Fibroblast of gingiva (primary cell): ENCODE measurements around the gene SF3B1.
"Not testable (repeated sequence)": the region's sequence is repeated elsewhere in the genome, so short reads cannot be mapped to it uniquely, and the experiment has no call there.

ENCODE experiments used
- DNase-seq: peaks from one replicate; pipeline ENCODE4 v3.0.0-alpha.2; 2011; ENCODE audit warnings: low read depth

SF3B1 gene, protein sequence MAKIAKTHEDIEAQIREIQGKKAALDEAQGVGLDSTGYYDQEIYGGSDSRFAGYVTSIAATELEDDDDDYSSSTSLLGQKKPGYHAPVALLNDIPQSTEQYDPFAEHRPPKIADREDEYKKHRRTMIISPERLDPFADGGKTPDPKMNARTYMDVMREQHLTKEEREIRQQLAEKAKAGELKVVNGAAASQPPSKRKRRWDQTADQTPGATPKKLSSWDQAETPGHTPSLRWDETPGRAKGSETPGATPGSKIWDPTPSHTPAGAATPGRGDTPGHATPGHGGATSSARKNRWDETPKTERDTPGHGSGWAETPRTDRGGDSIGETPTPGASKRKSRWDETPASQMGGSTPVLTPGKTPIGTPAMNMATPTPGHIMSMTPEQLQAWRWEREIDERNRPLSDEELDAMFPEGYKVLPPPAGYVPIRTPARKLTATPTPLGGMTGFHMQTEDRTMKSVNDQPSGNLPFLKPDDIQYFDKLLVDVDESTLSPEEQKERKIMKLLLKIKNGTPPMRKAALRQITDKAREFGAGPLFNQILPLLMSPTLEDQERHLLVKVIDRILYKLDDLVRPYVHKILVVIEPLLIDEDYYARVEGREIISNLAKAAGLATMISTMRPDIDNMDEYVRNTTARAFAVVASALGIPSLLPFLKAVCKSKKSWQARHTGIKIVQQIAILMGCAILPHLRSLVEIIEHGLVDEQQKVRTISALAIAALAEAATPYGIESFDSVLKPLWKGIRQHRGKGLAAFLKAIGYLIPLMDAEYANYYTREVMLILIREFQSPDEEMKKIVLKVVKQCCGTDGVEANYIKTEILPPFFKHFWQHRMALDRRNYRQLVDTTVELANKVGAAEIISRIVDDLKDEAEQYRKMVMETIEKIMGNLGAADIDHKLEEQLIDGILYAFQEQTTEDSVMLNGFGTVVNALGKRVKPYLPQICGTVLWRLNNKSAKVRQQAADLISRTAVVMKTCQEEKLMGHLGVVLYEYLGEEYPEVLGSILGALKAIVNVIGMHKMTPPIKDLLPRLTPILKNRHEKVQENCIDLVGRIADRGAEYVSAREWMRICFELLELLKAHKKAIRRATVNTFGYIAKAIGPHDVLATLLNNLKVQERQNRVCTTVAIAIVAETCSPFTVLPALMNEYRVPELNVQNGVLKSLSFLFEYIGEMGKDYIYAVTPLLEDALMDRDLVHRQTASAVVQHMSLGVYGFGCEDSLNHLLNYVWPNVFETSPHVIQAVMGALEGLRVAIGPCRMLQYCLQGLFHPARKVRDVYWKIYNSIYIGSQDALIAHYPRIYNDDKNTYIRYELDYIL

DNA sequence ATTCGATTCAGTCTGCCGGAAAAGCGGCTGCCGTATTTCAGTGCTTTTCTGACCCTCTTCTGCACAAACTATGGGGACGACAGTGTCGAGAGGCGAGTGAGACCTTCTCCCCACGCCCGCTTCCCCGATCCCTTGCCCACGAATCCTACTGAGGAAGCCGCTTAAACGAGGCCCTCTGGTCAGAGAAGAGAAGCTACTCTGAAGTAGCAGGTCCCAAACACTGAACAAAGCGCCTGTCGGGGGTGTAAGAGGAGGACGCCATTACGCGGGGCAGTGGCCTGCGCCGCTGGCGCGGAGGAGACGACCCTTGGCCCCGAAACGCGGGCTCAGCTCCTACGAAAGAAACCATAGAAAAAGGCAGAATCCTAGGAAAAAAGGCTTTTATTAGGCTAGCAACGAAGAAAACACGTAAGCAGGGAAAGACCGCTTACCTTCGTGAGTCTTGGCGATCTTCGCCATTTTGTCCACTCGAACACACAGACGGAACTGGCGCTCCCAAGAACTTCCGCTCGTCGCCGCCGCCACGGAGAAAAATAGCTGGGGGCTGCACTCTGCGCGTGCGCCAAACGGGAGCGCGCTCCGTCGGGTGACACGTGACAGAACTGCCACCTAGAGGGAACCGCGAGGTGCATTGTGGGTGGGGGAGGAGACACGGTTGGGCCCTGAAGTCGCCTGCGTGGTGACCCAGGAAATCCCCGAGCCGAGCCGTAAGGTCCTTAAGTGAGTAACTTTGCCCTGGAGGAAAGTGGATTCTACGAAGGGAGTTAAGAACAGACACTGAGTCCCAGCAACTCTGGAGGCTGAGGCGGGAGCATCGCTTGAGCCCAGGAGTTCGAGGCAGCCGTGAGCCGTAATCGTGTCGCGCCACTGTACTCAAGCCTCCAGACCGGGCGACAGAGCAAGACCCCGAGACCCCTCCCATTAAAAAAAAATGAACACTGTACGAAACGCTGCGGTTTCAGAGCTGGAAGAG is at the start of gene SF3B1:
Gene SF3B1 (minus strand): TSS at position 488 of the 973 bp plus-strand sequence. CDS start 29 bp downstream, at position 459.
- peak; percentile 98 for DNase-seq

DNA sequence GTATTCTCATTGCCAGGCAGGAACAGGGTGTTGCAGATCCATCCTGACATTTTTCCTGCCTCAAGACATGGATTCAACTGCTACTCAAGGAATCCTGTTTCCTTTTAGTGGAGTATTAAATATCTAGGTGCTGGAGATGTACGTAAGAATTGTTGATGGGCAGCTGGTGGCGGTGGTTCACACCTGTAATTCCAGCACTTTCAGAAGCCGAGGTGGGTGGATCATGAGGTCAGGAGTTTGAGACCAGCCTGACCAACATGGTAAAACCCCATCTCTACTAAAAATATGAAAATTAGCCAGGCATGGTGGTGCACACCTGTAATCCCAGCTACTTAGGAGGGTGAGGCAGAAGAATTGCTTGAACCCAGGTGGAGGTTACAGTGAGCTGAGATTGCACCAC is 49.4 kb upstream of the SF3B1 start:
- DNase-seq = not testable (repeated sequence)

DNA sequence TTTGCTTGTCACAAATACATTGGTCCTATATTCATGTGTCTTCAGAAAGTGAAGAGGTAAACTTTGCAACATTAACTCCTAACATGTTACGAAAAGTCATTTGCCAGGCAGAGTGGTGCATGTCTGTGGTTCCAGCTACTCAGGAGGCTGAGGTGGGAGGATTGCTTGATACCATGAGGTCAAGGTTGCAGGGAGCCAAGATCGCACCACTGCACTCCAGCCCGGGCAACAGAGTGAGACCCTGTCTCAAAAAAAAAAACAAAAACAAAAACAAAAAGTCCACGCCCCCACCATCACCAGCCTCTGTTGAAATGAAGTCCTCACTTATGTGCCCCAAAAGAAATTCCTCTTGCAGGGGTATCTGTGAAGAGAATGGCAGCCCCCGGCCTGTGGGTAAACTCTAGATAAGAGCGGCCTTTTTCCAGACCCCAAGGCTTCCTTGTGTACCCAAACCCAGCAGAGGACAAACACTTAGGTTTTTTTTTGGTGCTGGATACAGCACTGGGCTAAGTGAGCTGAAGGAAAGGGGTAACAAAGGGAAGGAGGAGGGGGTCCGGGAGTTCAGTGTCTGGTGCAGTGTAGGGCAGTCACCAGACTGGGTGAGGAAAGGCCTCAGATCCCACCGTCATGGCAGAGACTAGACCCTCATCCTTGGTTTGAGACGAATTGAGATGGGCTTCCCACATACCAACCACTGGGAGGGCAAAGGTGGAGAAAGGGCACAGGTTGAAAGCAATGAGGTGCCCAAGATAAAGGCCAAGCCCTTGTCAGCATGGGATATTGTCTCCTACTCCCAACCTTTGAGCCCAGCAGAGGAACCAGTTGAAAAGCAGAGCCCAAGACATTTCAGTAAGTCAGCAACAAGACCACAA is 45.6 kb upstream of the SF3B1 start:
- DNase-seq = no peak

DNA sequence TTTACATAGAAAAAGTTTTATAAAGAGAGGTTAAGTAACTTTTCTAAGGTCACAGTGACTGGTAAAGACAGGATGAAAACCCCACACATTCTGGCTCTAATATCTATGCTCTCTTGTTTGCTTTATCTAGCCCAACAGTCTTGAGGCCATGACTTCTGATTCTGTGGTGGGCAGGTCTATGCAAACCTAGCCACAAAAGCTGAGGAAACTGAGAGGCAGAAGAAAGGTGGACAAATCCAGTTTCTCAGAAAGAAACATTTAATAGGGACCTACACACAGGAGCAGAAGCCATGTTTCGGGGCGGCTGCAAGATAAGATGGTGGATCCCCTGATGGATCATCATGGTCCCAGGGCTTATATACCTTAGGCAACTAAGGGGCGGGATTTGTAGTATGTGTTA is 43.0 kb upstream of the SF3B1 start:
- DNase-seq = no peak

DNA sequence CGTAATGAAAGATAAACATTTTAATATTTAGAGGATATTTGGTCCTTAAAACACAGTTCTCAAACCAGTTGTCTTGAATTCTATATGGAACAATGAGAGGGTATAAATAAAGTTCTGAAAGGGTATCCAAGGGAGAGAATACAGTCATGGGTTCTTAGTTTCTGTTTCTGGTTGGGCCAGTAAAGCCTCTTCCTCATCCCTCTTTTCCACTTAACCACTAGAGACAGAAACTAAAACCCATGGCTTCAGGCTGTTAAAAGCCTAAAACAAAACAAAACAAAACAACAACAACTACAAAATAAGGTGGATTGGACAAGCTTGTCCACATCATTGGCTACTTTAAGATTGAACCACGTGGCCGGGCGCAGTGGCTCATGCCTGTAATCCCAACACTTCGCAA is 37.3 kb upstream of the SF3B1 start:
- DNase-seq = no peak

DNA sequence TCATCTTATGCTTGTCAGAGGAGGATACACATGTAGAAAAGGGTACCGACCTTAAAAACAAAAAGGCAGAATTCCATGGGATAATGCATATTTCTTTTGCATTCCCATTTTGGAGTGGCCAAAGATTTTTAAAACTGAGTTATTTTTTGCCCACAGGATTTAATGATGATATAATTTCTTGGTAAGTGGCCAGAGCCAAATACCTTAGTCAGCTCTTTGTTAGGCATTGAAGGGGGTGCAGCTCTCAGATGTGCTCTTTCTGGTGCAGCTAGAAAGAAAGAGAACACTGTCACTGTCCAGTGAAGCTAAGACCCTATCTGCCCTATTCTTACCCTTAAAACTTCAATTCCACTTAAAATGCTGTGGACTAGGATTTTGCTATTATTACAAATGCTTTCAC is 29.3 kb upstream of the SF3B1 start:
- DNase-seq = no peak

DNA sequence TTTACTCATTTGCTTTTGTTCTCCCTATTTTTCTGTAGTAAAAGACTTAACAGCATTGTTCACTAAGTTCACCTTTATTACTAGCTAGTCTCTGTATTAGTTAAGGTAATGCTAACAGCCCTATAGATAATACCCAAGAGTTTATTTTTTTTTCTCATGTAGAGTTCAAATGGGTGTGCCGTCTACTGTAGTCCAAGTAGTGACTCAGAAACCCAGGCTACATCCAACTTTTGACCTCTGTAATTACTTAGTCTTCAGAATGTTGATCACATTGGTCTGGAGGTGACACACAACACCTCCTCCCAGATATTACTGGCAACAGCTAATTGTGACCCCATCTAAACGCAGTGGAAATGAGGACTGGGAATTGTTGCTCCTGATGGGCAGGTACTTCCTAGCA is 26.2 kb upstream of the SF3B1 start:
- no peak for DNase-seq

DNA sequence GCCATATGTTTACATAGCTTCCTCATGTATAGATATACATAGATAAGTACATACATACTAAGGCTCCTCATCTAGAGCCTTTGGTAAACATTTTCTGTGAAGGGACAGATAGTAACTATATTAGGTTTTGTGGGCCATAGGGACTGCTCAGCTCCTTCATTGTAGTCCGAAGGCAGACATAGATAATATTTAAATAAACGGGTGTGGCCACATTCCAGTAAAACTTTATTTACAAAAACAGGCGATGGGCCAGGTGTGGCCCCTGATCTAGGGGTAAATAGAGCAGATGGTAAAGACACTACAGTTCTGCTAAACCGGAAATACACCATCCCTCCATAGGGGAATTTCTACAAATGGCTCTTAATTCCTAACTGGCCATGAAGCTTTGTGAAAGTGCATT is 25.8 kb upstream of the SF3B1 start:
- DNase-seq = no peak

DNA sequence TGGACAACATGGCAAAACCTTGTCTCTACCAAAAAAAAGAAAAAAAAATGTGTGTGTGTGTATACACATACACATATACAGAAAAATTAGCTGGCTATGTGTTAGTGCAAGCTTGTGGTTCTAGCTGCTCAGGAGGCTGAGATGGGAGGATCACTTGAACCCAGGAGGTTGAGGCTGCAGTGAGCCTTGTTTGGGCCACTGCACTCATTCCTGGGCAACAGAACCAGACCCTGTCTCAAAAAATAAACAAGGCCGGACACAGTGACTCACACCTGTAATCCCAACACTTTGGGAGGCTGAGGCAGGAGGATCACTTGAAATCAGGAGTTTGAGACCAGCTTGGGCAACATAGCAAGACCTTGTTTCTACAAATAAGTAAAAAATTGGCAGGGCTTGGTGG is 20.6 kb upstream of the SF3B1 start:
- DNase-seq = no peak

DNA sequence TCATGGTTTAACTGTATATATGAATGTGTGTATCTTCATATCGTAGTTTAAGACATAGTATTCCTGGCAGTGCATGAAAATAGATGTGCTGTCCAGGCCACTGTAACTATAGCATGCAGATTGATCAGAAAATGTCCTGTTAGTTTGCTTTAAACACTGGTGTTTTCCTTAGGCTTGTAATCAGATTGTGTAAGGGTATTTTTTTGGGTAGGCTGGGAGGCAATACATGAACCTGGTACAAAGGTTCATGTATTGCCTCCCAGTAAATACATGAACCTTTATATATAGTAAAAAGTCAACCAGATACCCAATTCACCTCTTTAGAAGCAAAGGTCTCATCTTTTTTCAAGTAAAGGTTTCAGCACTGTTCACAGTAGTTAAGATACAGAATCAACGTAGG is 20.1 kb upstream of the SF3B1 start:
- DNase-seq = no peak

DNA sequence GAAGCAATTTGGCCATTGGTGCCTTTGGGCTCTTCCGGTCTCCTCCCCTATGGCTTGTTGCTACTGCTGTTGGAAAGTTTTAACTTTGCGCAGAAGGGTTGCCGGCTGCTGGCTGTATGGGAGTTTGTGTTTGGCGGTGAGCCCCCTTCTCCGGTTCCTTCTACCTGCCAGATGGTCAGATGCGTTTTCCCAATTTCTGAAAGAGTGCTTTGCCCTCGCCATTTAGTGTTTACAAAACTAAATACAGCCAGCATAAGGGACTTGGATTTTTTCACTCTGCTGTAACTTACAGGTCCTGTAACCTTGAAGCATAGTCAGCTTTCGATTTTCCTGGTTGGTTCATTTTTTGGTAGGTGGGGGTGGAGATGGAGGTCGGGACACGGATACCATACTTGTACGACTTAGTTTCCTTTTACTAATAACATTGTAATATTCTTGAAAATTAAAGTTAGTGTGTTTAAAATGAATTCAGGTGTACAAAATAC is 19.1 kb upstream of the SF3B1 start:
- DNase-seq = peak; percentile 95

DNA sequence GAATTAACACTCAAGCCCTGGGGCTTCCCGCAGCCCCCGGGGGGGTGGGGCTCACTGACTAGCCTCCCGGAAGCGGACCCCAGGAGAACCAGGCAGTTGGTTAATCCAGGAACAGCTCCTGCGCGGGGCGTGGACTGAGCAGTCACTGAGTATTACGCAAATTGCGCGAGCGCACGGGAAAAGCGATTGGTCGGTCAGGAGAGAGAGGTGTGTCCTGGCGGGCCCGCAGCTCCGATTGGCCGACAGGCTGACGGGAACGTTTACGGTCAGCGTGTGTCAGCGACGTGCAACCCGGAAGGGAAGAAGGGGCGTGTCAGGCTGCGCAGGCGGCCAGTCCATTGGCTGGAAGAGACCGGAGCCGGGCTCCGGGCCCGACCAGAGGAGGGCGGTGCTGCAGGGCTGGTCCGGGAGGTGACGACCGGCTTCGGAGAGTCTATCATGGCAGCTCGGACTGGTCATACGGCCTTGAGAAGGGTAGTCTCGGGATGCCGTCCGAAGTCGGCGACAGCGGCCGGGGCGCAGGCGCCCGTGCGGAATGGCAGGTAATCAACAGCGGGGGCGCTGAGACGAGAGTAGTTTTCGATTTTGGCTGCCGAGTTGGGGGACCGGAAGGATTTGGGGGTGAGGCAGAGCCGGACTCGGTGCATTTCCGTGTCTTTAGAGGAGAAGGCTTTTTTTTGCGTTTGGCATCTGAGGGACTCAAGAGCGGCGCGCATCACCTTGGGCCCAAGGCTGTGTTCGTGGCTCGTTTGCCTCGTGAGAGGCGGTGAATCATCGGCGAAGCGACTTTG is 18.5 kb upstream of the SF3B1 start, which contains the start of gene COQ10B:
Gene COQ10B (plus strand): TSS at position 430 of the 791 bp plus-strand sequence. CDS start 9 bp downstream, at position 439.
- peak; percentile 100 for DNase-seq

DNA sequence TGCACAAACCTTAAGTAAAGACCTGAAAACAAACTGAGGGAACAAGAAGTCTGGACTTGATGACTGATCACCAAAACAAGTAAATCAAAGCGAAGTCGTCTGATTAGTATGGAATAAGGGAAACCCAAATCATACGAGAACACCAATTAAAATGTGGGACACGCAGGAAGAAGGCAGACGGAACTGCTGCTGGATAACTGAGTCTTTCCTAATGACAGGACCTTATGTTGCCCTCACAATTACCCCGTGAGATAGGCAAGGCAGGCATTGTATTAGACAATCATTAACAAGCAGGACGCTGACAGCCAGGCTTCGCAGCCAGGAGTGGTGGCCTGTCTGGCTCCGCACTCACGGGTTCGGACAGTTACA is 17.9 kb upstream of the SF3B1 start:
- DNase-seq = no peak

DNA sequence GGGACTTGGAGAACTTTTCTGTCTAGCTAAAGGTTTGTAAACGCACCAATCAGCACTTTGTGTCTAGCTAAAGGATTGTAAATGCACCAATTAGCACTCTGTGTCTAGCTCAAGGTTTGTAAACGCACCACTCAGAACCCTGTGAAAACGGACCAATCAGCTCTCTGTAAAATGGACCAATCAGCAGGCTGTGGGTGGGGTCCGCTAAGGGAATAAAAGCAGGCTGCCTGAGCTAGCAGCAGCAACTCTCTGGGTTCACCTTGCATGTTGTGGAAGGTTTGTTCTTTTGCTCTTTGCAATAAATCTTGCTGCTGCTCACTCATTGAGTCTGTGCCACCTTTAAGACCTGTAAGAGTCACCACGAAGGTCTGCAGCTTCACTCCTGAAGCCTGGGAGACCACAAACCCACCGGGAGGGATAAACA is 16.1 kb upstream of the SF3B1 start:
- DNase-seq = not testable (repeated sequence)

DNA sequence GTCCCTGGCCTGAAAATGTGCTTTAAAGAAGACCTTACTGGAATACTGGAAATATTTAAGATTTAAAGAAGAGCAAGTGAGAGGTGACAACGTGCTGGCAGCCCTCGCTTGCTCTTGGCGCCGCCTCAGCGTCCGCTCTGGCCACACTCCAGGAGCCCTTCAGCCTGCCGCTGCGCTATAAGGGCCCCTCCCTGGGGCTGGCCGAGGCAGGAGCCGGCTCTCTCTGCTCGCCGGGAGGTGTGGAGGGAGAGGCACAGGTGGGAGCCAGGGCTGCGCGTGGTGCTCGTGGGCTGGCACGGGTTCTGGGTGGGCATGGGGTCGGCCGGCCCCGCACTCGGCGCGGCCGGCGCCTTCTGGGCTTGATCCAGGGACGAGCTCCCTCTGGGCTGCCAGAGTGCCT is 15.6 kb upstream of the SF3B1 start:
- DNase-seq = no peak

DNA sequence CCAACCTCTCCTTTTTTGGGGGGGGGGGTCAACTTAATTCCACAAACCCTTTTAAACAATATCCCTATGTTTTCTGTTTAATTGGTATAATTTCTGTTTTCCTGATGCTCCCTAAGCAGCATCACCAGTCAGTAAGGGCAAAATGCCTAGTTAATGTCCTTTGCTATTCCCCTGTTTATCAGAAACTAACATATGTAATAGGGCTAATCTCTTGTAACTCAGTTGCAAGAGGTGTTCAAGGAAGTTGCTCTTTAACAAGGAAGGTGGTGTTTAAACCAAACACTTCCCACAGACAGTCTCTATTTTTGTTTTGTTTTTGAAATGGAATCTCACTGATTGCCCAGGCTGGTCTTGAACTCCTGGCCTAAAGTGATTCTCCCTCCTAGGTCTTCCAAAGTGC is 12.0 kb upstream of the SF3B1 start:
- DNase-seq = no peak

DNA sequence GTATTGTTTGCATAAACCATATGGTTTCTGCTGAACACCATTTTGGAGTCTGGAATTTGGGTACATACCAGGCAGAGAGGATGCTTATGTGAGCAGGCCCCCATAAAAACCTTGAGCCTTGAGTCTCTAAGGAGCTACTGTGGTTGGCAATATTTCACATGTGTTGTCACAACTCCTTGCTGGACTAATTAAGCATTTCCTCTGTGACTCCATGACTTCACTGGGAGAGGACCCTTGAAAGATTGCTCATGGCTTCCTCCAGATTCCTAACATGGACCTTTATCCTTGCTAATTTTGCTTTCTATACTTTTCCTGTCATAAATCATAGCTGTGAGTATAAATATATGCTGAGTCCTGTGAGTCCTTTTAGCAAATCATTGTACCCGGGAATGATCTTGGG is 10.9 kb upstream of the SF3B1 start:
- no peak for DNase-seq

DNA sequence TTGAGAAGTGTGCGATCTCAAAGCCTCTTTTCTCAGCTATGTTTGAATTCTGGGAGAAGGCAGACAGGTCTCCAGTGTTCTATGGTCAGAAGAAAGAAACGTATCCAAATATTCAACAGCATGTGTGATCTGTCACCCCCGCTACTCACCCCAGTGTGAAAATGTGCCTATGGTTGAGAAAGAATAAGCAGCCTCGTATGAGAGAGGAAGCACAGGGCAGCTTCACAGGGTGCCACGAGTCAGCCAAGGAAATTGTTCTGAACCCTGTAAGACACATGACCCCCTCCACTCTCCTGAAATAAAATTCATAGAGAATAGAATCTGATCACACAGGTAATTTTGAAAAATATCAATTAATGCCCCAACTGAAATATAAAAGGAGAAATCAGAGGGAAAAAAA is 8.0 kb upstream of the SF3B1 start:
- no peak for DNase-seq

DNA sequence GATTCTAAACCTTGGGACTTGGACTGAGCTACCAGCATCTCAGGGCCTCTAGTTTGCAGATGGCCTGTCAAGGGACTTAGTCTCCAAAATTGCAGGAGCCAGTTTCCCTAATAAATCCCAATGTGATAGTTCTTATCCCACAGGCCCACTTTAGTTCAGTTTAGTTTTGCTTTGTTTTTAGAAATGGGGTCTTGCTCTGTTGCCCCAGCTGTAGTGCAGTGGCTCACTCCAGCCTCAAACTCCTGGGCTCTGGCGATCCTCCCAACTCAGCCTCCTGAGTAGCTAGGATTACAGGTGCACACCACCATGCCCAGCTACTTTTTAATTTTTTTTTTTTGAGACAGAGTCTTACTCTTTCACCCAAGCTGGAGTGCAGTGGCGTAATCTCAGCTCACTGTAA is 2.6 kb upstream of the SF3B1 start:
- DNase-seq = no peak
